NCI-H1105 (cell line): ENCODE measurements around the gene EFNA5.

Source experiments
- DNase-seq: peaks from one replicate; lab custom pipeline; 2025; lab: John Stamatoyannopoulos, UW

The EFNA5 gene

DNA sequence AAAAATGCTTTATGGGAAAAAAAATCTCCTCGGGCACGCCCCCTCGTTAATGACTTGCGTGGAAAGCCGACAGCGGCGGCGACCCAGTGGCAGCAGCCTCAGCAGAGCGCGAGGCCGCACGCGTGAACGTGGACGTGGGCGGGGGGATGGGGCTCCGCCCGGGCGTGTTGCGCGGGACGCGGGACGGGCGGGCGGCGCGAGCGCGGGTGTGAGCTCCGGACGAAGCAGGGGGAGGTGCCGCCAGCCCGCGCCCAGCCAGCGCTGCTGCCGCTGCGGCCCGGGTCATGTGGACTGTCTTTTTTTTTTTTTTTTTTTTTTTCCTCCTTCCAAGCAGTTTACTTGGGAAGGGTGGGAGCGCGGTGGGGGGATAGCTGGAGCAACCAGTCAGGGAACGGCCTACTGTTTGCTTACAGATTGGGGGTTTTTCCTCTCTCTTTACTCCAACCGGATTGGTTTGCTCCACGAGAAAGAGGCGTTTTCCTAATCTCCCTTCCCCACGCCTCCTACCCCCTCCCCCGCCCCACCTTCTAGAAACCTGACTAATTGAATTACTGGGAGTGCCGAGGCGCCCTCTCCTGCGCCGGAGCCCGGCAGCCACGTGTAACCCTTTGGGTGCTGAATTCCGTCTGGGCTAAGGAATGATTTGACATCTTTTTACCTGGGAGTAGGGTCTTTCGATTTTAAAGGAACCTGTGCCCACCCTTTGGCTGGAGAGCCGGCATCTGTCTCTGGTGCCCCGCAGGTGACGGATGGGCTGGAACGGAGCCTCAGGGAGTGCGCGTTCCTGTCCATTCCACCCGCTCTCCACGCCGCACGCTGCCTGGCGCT lies 1.7 kb upstream of the EFNA5 start:
- peak; percentile 83 for DNase-seq

DNA sequence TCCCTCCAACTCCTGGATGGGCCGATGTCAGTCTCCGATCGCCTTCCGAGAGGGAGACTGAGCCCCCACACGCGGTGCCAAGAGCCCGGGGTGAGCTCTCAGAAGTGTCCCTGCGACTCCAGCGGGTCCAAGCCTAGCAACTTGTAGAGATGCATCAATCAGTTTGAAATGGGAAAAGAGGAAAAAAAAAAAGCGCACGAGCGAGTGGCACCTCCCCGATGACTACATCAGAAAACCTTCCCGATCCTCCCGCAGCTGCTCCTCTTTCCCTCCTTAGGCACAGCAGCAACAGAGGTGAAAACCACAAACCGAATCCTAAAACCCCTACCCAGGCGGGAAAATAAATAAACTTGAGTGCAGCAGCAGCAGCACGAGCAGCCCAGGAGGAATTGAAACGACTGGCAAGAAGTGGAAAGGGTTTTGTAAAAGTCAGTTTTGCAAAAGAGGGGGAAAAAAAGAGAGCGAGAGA lies 1.0 kb upstream of the EFNA5 start:
- DNase-seq, result peak; percentile 18

DNA sequence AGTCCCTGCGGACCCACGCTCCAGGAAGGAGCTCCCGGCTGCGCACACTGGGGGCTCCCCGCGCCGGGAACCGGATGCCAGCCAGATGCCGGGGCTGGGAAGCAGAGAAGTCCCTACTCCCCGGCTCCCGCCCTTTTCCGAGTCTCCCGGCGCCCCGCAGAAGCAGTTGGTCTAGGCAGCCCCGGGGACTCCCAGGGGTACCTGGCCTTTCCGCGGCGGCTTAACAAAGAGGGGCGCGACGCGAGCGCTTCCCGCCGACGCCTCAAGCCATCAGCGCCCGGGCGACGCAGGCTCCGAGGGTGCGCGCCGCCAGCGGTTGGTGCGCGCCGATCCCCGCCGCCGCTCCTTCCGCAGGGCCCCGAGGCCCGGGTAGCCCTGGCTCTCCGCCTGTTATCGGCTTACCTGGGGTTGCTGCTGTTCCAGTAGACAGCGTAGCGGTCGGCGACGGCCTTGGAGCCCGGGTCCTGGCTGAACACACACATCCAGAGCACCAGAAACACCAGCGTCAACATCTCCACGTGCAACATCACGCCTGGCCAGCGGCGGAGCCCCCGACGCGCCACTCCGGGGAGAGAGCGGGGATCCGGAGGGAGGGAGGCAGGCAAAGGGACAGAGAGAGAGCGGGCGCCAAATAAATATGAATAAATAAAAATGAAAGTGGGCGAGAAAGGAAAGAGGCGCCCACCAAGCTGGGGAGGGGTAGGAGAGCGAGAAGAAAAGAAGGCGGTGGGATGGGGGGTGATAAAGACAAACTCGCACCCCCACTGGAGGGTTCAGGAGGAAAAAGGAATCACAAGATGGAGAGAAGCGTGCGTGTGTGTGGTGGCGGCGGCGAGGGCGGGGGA lies 428 bp downstream of the EFNA5 start:
- peak; percentile 58 for DNase-seq

DNA sequence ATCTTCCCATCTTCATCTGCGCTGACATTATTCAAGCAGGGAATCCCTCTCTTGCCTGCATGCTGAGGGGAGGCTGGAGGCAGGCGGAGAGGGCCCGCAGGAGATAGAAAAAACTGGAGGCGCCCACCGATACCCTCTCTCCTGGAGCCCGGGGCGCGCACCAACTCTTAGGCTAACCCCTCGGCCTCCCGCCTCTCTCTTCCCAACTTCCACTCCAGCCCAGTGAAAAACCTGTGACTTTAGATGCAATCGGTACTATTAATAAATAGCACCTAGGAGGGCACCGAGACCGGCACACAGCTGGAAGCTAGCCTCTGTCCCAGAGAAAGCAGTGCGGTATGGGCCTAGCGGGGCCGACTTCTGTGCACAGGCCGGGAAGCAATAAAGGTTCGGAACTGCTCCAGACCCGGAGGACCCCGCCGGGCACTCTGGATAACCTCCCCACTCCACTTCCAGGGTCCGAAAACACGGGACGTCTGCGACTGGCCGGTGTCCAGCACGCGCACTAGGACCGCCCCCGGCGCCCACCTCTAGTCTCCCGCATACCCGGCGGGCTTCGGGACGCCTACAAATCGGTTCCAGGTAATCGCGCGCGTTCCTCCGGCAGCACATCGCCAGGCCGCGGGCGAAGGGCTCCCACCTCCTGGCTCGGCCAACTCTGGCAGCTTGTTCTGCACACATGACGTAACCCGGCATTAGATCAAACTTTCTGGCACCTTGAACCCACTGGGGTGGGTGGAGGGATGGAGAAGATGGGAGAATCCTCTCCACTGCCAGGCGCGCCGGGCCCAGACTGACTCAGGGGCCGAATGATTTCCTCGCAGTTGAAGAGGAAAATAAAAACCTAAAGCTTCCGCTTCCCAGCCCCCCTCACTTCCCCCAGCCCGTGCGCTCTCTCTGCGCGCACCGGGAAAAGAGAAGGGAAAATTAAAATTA lies 1.4 kb downstream of the EFNA5 start:
- DNase-seq, result peak; percentile 4

DNA sequence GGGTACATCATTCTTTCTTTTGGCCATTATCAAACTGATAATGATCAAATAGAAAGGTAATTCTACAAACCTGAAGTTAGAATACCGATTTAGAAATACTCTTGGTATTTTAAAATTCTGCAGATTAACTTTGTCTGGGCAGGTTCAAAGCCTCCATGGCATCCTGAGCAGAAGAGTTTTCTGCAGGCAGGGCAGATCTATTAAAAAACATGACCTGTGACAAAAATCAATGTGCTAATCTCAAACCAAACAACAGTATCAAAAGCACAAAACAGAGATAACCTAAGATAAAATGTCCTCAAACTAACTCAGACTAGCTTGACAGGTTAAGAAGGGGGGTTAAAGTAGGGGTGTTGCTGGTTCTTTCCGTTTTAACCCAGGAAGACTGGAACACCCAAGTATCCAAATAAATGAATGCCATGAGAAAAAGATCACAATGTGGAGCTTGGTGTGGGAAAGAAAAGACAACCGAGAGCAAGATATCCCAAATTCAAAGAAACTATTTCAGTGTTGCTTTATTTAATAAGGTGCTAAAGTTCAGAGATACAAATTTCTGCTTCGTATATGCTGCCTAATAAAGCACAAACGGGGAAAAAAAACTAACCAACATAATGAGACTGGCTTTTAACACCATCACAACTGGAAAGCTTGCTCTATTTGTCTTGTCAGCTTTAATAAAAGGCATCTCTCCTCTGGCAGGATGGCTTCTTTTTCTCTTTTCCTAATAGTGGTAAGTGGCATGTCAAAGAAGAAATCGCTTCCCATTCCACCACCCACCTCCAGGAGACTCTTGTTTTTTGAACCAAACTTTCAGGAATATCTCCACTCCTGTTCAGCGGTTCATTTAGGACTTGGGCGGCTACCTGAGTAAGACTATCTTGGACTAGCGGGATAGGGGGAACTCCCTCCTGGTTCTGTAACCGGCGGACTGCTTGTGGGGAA lies 2.3 kb downstream of the EFNA5 start:
- DNase-seq, result no peak

DNA sequence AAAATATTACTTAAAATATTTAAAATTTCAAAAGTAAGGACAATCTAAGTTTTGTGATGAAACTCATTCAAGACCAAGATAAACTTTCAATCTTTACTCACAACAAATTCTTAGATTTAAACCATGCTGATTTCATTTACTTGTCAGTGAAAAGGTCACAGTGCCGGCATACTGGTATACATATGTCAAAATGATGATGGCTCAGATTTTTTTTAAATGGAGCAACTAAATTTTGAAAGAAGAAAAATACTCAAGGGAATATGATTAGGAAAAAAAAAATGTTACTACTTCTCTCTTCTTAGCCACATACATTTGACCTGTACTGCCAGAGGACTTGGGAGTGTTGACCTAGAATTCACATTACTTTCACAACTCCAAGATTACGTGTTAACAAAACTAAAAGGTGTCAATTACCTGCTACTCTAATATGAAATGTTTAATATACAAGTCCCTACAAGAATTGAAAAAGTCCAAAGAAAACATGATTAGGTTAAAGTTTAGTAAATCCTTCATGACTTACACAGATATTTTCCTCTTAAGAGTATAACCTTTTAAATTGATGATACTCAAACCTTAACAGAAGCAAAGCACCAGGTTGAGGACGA lies 4.6 kb downstream of the EFNA5 start:
- DNase-seq, result no peak

DNA sequence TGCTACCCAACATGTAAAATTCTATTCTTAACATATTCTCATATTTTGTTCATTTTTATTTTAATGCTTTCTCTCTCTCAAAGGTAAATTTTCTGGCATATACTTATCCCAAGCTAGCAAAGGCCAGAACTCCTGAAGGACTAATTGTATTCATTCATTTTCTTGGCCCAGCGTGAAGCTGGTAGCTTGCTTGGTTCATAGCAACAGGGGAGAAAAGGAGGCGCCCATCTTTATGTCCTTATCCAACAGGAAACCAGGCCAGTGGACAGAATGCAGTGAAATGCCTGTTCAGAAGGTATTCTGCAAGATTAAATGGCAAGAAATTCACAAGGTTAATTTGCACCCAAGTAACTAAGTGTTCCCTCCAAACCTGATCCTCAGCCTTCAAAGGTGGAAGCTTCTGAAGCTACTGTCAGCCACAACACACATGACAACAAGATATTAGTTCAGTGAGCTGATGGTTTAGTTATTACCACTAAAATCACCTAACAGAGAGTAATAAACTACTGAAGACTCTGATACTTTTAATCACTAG lies 5.6 kb downstream of the EFNA5 start:
- DNase-seq, result no peak

DNA sequence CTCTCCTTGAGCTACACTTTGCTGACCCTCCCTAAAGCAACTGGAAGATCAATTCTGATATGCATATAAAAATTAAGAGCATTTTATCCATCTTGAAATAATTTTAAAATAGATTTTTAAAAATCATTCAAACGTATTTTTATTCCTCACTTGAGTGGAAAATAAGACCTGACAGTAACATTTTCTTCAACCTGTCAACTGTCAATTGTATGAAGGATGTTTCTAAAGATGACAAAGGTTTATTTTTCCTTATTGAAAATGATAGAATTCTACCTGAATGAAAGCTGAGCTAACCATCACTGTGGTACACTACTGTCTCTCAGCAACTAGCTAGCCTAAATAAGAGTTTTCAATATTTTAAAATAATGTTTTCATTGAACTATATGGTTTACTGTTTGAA lies 7.0 kb downstream of the EFNA5 start:
- no peak for DNase-seq

DNA sequence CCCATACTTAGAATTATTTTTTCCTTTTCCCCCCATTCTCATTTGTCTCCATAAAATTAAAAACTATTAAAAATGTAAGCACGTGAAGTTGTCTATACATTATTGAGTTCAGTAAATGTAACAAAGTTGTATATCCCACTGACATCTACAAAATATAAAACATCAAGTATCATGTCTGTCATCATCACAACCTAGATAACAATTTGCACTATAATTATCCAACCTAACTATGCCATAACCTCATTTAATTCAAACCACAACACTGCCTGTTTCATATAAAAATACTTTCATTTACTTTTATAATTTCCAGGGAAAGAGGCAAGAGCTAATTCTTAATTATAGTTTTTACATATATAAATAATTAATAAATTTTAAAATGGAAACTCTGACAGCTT lies 9.1 kb downstream of the EFNA5 start:
- DNase-seq, result no peak

DNA sequence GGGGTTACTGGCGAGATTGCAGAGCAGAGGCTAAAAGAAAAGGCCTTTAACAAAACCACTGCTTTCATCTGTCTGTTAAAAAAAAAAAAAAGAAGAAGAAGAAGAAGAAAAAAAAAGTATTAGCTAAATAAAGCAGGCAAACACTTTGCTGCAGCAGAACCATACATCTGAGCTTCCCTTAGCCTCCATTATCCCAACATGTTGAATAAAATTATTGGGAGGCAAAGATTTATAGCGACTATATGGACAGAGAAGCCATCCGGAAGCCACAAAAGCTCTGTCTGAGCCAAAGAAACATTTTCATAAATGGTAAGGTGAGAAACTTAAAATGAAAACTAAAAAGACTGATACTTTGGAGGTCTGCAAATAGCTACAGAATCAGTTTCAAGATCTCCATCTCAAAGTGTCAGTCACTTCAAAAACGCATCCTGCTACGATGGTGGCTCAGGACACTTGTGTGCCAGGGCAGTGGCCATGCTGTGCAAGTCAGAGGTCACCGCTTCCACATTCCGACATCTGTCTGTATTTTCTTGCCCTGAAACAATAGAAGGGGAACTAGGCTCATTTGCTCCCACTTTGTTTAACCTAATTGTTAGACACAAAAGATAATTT lies 9.6 kb downstream of the EFNA5 start:
- DNase-seq, result no peak

DNA sequence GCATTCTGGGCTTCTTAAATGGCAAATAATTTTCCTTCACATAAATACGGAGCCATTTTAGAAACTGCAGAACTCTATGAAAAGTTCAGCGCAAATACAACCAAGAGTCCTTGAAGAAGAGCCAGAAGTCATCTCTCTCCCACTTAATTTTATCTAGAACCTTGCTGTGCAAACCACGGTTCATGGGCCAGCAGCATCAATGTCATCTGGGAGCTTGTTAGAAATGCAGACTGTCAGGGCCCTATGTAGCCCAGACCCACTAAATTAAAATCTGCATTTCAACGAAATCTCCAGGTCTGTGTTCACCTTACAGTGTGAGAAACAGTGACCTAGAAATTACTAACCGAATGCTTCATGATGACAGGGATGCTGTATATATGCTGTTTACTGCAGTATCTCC lies 12.2 kb downstream of the EFNA5 start:
- no peak for DNase-seq

DNA sequence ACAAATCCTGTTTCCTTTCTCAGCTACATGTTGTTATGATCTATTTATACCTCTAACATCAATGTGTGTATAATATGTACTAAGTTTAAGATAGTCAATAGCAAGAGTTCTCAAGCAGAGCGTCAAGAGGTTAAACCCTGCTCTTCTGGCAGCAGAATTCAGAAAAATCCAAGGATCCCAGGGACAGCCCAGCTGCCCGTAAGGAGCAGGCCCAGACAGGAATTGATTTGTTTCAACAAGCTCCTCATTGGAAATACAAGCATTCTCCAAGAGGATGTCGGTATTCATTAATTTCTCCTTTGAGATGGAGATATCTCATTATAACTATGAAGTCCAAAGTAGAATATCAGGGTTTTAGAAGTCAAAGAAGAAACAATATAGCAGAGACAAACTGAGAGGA lies 14.9 kb downstream of the EFNA5 start:
- no peak for DNase-seq

DNA sequence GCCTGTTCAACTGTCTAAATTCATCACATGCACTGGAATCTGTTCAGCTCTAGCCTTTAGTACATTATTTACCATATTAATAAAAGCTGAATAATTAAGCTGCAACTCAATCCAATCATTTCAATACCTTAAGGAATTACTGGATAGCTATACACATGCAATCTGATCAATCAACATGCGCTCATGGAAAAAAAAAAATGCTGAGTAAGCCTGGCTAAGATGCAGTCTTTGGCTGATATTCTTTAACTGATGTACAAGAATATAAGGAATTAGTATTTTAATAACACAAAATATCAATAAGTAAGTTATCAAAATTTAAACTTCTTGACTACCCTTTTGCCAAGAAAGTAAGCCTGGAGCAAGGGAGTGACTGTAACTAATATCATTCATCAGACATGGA lies 15.9 kb downstream of the EFNA5 start:
- DNase-seq, result no peak

DNA sequence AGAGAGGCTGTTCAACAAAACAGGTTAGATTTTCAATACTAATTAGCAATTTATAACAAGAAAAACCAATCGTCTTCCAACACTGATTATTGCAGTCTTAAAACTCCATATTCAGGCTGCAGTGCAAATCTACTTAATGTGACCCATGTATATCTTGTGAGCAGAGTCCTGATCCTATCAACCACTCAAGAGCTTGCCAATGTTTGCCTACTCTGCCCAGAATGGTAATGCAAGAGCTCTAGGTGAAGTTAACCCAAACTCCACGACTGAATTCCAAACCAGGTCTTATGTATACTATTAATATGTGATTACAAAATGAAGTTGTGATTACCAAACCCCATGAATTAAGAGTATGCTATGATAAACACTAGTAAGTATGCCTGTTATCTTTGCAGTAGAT lies 17.1 kb downstream of the EFNA5 start:
- no peak for DNase-seq

DNA sequence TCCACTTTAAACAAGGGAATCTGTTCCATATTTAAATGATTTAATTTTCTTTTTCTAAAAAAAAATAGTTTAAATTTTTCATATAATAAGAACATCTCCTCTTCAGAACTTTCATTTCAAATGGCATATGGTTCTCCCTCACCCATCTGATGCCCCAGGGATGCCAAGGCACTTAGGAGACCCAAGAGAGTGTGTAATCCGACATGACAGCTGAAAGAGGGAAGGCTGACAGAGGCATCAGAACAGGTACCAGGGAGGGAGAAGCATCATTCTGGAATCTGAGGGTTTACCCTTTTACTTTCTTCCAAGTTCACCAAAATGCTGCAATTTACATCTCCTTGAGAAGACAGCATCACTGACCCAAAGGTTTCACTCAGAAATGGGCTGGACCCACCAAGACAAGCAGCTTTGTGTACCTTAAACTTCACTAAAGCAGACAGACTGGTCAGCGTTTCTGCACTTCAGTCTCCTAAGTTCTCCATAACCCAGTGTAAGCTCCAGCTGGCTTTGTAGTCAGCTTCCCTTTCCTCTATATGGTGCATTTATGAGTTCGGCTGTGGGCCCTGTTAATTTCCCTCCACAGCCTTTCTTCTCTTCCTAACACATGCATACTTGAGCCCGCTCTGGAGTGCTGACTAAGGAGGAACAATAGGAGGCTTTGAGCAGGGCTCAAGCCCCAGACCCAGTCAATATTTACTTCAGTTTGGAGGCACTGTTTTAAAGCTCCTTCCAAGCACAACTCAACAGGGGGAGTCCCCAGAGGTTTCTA lies 17.7 kb downstream of the EFNA5 start:
- no peak for DNase-seq

DNA sequence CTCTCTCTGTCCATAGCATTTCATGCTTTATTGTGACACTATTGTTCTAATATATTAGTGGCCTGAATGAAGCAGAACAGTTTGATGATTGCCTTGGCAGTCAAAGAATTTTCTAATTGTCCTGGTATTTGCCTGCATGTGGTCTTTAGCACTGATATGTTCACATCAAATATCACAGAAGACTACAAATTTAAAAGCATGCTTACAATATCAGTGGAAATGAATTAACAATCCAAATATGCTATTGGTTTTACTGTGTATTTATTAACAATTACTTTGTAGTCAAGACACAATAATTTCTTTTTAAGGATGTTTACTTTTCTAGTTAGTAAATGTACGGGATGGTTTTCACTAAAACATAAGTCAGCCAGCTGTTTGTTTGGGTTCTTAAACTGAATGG lies 18.3 kb downstream of the EFNA5 start:
- no peak for DNase-seq

DNA sequence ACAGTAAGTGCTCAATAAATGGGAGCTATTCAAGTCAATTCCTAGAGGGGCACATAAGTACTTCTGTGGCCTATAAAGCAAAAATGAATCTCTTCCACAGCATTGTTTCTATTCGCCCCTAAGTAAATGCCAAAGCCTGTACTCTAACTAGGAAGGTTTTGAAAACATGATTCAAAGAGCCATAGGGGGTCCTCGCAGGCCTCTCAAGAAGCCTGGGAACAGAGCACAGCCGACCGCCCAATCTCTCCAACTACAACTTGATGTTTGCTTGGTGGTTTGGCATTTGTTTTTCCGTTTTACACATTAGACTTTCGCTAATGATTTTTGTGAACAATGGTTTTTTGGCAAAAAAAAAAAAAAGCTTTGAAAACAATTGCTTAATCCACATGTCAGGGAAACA lies 19.4 kb downstream of the EFNA5 start:
- DNase-seq, result no peak

DNA sequence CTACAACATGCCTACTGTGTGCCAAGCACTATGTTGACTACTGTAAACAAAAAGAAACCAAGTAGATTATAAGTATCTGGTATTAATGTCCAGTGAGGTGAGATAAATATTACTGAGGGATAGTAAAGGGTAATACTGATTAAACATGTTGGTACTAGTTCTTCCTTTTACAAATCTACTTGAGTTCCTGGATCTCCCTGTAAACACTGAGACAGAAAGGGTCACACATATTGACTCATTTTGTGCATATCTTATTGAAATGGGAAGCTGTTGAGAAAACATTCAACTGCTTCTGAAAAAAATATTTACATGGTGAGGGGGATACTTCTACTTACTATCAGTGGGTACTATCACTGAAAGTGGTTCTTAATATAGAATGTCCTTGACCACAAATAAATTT lies 24.3 kb downstream of the EFNA5 start:
- DNase-seq, result no peak

DNA sequence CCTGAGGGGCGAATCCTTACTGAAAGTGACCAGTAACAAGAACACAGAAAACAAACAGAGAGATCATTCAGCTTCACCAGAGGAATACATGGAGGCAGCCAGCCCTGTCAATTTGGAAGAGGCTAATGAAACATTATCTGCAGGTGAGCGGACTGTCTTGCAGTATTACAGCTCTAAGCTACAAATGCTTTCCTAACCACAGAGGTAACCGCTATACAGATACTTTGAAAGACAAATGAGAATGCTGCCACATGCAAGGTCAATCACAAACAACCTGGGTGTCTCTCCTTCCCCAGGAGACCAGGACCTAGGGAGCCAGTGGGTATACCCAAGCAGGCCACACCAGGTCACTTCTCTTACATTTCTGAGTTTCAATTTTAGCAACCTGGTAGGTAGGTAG lies 30.2 kb downstream of the EFNA5 start:
- no peak for DNase-seq
